ENCODE data around the gene PSMG4.

- TF ChIP-seq POLR2A (IDR thresholded peaks at IDR 0.05; ENCODE audit: low read length): no peak
- no peak for TF ChIP-seq GATA1 (IDR thresholded peaks at IDR 0.05; ENCODE audit: low read depth, low read length)
Observed at GRCh38 chr6:3236005-3236404, 22.7 kb upstream of the PSMG4 start.

Measured in erythroblast (primary cell).